Measurements from ENCODE around the gene SPDYE6. TPM values are rescaled to one million over a fixed set of nuclear protein-coding genes. Genes with fewer than 3 reads are reported as not detected.
"Not testable (repeated sequence)": the region's sequence is repeated elsewhere in the genome, so short reads cannot be mapped to it uniquely, and the experiment has no call there.

Gene SPDYE6
- total and polyA plus RNA-seq, 8 donors: 2.2 to 10.0 (median 6.8) TPM; not detected in 2

- DNase-seq: no peak
- H3K9me3 ChIP-seq: no peaks in the 10 kb centered on the region
- H3K27me3 ChIP-seq: no peaks in the 10 kb centered on the region
- ATAC-seq: no peak
- no peak overlapping the region for H3K4me3 ChIP-seq
- H3K4me1 ChIP-seq: peaks cover 5 to 14% of the 10 kb centered on the region in 2 donors
- no peak overlapping the region for H3K27ac ChIP-seq
- intact Hi-C loops (cut with DNase I): no loop called here
- no peak for TF ChIP-seq CTCF (IDR thresholded peaks at IDR 0.05)
- H3K36me3 ChIP-seq: peaks cover 0 to 27% of the 10 kb centered on the region in 2 donors
These were observed 36.1 kb upstream of the SPDYE6 start for GRCh38 chr7:102392330-102392729.

DNA sequence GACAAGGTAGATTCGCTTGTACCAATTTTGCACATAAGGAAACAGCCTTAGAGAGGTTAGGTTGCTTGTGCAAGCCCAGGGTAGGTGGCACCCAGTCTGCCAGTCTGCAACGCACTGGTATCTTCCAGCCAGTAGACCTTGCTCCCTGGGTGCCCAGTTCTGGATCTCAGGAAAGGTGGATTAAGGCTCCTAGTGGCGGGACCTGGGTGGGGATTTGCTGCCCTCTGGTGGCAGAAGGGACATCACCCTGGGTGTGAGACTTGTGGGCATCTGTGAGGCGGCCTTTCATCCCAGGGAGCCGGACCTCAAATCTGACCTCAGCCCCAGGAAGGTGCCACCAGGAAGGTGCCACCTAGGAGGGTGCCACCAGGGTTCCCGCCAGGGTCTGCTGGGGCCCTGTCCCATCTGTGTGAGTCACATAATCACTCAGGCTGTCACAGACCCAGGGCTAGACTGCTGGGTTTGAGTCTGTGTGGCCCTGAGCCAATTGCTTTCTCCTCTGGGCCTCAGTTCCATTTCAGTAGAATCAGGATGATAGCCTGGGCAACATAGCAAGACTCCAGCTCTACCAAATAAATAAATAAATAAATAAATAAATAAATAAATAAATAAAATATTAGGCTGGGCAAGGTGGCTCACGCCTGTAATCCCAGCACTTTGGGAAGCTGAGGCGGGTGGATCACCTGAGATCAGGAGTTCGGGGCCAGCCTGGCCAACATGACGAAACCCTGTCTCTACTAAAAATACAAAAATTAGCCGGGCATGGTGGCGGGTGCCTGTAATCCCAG lies 34.6 kb upstream of the SPDYE6 start:
- DNase-seq (peak; percentile 59 to 91 (median 81)), ATAC-seq (peak; percentile 92)
- intact Hi-C loops (cut with DNase I): loop anchor here in 1 of 2 donors (2.0 kb wide), 1 partner anchor 112 kb away; no protein-coding TSS in a partner anchor
- peak; percentile 91 to 92 for TF ChIP-seq CTCF (IDR thresholded peaks at IDR 0.05)
- peaks cover 0 to 37% of the 10 kb centered on the region in 2 donors for H3K36me3 ChIP-seq
- peaks cover 0 to 7% of the 10 kb centered on the region in 2 donors for H3K4me1 ChIP-seq
- no peaks in the 10 kb centered on the region for H3K27me3 ChIP-seq
- H3K9me3 ChIP-seq: no peaks in the 10 kb centered on the region
- no peak overlapping the region for H3K27ac ChIP-seq
- H3K4me3 ChIP-seq: no peak overlapping the region

- Histone ChIP-seq H3K4me3 (no peak overlapping the region), H3K9me3 (no peaks in the 10 kb centered on the region), H3K27ac (no peak overlapping the region), H3K27me3 (no peaks in the 10 kb centered on the region), H3K4me1 (no peaks in the 10 kb centered on the region), H3K36me3 (peaks cover 0 to 46% of the 10 kb centered on the region in 2 donors)
- DNase-seq (no peak), ATAC-seq (no peak)
- intact Hi-C loops (cut with DNase I): loop anchor here in 1 of 2 donors (2.0 kb wide), 1 partner anchor 111 kb away; no protein-coding TSS in a partner anchor
- TF ChIP-seq CTCF (IDR thresholded peaks at IDR 0.05): no peak
These were observed 33.6 kb upstream of the SPDYE6 start for GRCh38 chr7:102389810-102390209.

DNA sequence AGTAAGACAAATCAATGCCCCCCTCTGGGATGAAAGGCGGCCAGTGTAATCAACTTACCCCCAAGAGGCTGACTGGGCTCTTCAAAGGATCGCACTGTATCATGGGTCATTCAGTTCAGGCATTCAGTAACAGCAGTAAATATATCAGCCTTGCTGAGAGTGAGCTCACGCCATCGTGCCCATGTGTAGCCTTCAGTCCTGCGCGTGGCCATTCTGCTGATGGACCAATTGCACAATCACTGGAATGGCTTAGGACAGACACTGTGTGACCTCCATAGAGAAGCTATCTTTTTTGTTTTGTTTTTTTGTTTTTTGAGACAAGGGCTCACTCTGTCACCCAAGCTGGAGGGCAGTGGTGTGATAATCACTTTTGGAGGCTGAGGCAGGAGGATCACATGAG lies 30.8 kb upstream of the SPDYE6 start:
- Histone ChIP-seq H3K36me3 (peaks cover 0 to 32% of the 10 kb centered on the region in 2 donors), H3K4me1 (no peaks in the 10 kb centered on the region), H3K27ac (no peak overlapping the region), H3K27me3 (no peaks in the 10 kb centered on the region), H3K4me3 (no peak overlapping the region), H3K9me3 (no peaks in the 10 kb centered on the region)
- ATAC-seq (no peak), DNase-seq (no peak)
- no peak for TF ChIP-seq CTCF (IDR thresholded peaks at IDR 0.05)
- intact Hi-C loops (cut with DNase I): no loop called here

- H3K4me1 ChIP-seq; H3K4me3 ChIP-seq; H3K27me3 ChIP-seq; H3K27ac ChIP-seq; H3K9me3 ChIP-seq; intact Hi-C loops (cut with DNase I); ATAC-seq; DNase-seq: not testable (repeated sequence)
- H3K36me3 ChIP-seq: peaks cover 0 to 60% of the 10 kb centered on the region in 2 donors
These were observed 25.6 kb upstream of the SPDYE6 start for GRCh38 chr7:102381696-102382425.

DNA sequence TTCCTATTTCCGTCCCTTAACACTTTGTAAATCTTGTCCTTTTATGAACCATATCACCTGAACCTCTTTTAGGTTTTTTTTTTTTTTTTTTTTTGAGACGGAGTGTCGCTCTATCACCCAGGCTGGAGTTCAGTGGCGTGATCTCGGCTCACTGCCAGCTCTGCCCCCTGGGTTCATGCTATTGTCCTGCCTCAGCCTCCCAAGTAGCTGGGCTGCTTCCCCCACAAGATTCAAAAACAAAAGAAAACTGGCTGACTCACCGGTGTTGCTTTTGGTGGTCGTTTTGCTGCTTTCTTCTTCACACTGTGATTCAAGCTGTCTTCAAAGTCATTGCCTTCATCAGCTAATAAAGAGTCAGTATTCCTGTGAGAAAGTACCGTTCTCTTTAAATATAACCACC lies 24.6 kb upstream of the SPDYE6 start:
- DNase-seq, H3K27me3 ChIP-seq: not testable (repeated sequence)
- H3K36me3 ChIP-seq: peaks cover 0 to 61% of the 10 kb centered on the region in 2 donors

More for the DNA sequence above, 24.6 kb upstream of the SPDYE6 start:
- H3K9me3 ChIP-seq; H3K4me3 ChIP-seq; H3K4me1 ChIP-seq; intact Hi-C loops (cut with DNase I); H3K27ac ChIP-seq; ATAC-seq: not testable (repeated sequence)
